Stimulated activated CD4-positive, alpha-beta T cell treated with anti-CD3 and anti-CD28 coated beads, Interleukin-2, amount 100 ng/mL, for 24 hours (primary cell): ENCODE data around the gene ORC5.

Experiments
- DNase-seq, 2 donors: peaks; one replicate each; pipeline ENCODE4 v3.0.0-alpha.2; 2020

ORC5 gene

GRCh38 chr7:104124469-104124868, 83.3 kb downstream of the ORC5 start:
- DNase-seq: no peak

- no peak for DNase-seq
These were observed 84.0 kb downstream of the ORC5 start for GRCh38 chr7:104123786-104124185.

GRCh38 chr7:104113788-104114187, 94.0 kb downstream of the ORC5 start:
- no peak for DNase-seq

- DNase-seq: no peak
These were observed 95.2 kb downstream of the ORC5 start for GRCh38 chr7:104112623-104113022.

GRCh38 chr7:104111271-104111670, 96.5 kb downstream of the ORC5 start:
- DNase-seq: no peak

- DNase-seq: no peak
These were observed 101.5 kb downstream of the ORC5 start for GRCh38 chr7:104106108-104106905.

- DNase-seq: no peak
These were observed 108.9 kb downstream of the ORC5 start for GRCh38 chr7:104098890-104099289.

GRCh38 chr7:104096683-104097082, 111.1 kb downstream of the ORC5 start:
- no peak for DNase-seq

GRCh38 chr7:104093127-104093526, 114.7 kb downstream of the ORC5 start:
- no peak for DNase-seq

- no peak for DNase-seq
These were observed 116.6 kb downstream of the ORC5 start for GRCh38 chr7:104091242-104091641.

- no peak for DNase-seq
These were observed 118.2 kb downstream of the ORC5 start for GRCh38 chr7:104089612-104090011.

- no peak for DNase-seq
These were observed 118.8 kb downstream of the ORC5 start for GRCh38 chr7:104089061-104089460.
